HG03342 (cell line): ENCODE measurements around the gene RBM14.
"Not testable (repeated sequence)": the region's sequence is repeated elsewhere in the genome, so short reads cannot be mapped to it uniquely, and the experiment has no call there.

ENCODE experiments used
- ATAC-seq: cut with Tn5 transposase; IDR thresholded peaks from one replicate; pipeline ENCODE4 v1.9.1; 2021; ENCODE audit warnings: mild to moderate bottlenecking, moderate library complexity; ENCODE audit not compliant: unreplicated experiment

The RBM14 gene

DNA sequence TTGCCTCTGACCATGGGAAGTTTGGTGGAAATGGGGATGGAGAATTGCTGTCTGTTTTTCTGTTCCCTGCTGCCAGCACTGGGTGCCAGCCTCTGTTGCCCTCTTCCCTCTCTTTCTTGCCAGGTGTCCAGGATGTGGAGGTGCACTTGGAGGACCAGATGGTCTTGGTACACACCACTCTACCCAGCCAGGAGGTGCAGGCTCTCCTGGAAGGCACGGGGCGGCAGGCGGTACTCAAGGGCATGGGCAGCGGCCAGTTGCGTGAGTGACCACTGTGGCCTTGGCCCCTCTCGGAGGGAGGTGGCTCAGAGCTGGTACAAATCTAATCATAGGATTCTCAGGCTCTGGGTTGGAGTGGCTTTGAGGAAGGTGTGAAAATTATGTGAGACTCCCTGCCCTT, 17.4 kb upstream of the RBM14 start:
- no peak for ATAC-seq

DNA sequence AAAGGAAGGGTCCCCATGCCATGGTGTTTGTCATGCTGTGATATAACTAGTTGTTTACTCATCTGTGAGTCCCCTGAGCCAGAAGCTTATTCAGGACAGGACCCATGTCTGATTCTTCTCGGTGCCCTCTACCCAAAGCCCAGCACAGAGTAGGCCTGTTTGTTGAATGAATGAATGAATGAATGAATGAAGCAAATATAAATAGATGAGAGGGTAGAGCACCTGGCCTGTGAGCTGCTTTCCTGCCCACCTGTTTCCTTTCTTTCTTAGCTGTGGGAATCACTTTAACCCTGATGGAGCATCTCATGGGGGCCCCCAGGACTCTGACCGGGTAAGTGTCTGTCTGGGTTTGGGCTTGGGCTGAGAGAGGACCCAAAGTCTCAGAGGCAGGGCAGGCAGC, 16.2 kb upstream of the RBM14 start:
- no peak for ATAC-seq

- no peak for ATAC-seq
Measured at GRCh38 chr11:66600631-66601233, 15.7 kb upstream of the RBM14 start.

- ATAC-seq = no peak
Measured at GRCh38 chr11:66603072-66603471, 13.4 kb upstream of the RBM14 start.

DNA sequence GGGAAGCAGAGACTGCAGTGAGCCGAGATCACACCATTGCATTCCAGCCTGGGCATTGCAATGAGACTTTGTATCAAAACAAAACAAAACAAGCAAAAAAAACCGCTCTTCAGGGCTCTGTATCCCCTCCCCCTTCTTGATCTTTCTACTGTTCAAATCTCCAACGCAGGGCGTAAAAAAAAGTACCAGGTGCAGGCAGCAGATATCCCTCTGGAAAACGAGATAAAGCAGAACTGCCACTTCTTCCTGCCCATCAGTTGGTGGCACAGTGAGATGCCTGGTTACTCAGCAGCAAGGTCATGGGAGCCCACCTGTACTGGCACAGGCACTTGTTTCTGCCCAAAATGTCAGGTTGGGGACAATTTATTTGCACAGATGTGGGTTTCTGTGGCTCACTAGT, 12.3 kb upstream of the RBM14 start:
- no peak for ATAC-seq

GRCh38 chr11:66606608-66607007, 9.8 kb upstream of the RBM14 start:
- ATAC-seq = not testable (repeated sequence)

GRCh38 chr11:66607126-66607834, 9.2 kb upstream of the RBM14 start:
- ATAC-seq = no peak

DNA sequence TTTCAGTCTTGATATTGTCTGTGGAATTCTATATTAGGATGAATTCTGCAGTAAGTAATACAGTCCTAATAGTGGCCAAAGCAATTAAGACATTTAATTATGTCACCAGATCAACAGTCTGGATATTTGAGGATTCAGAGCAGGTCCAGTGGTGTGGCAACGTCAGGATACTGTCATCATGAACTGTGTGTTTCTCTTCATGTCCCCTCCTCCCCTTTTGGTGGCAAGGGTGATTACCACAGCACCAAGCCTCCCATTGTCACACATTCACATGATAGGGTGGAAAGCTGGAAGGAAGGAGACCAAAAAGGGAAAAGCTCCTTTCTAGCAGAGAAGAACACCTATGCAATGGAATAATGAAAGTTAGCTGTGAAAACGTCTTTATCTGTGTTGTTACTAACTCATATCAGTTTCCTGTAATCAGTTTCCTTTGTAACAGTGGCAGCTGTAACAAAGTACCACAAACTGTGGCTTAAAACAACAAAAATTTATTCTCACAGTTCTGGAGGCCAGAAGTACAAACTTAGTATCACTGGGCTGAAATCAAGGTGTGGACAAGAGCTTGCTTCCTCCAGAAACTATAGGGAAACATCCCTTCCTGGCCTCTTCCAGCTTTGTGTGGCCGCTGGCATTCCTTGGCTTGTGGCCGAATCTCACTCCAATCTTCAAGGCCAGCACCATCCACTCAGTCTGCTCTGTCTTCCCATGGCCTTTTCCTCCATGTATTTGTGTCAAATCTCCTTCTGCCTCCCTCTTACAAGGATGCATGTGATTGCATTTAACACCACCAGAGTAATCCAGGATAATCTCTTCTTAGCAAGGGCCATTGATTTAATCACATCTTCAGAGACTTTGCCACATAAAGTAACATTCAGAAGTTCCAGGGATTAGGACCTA, 6.5 kb upstream of the RBM14 start:
- no peak for ATAC-seq

- ATAC-seq = no peak
Measured at GRCh38 chr11:66612458-66612857, 4.0 kb upstream of the RBM14 start.

- no peak for ATAC-seq
Measured at GRCh38 chr11:66614073-66614472, 2.4 kb upstream of the RBM14 start.

GRCh38 chr11:66617155-66617834, 865 bp downstream of the RBM14 start:
- no peak for ATAC-seq

DNA sequence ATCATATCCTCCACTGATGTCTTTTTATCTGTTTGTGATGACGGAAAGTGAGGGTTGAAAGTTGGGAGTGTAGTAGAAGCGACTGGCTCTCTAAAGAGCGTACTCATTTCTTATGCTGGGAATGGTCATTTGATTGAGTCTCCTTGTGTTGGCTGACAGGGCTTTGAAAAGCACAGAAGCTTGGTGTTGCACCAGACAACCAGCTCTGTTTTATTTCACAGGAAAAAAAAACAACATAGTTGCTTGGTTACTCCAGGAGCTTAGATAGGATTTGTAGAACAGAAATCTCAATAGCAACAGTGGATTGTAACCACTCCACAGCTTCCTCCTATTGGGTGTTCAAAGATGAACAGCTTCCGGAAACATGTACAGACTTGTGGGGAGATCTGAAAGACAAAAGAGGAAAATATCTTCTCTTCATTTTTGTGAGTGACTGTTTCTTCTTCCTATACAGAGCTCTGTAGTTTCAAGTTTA, 2.7 kb downstream of the RBM14 start:
- ATAC-seq = no peak

DNA sequence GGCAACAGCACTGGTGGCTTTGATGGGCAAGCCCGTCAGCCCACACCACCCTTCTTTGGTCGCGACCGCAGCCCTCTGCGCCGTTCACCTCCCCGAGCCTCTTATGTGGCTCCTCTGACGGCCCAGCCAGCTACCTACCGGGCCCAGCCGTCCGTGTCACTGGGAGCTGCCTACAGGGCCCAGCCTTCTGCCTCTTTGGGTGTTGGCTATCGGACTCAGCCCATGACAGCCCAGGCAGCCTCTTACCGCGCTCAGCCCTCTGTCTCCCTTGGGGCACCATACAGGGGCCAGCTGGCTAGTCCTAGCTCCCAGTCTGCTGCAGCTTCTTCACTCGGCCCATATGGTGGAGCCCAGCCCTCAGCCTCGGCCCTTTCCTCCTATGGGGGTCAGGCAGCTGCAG, 8.0 kb downstream of the RBM14 start:
- ATAC-seq = no peak

- ATAC-seq = no peak
Measured at GRCh38 chr11:66625041-66625751, 8.8 kb downstream of the RBM14 start.

GRCh38 chr11:66625752-66626149, 9.3 kb downstream of the RBM14 start:
- ATAC-seq = no peak

DNA sequence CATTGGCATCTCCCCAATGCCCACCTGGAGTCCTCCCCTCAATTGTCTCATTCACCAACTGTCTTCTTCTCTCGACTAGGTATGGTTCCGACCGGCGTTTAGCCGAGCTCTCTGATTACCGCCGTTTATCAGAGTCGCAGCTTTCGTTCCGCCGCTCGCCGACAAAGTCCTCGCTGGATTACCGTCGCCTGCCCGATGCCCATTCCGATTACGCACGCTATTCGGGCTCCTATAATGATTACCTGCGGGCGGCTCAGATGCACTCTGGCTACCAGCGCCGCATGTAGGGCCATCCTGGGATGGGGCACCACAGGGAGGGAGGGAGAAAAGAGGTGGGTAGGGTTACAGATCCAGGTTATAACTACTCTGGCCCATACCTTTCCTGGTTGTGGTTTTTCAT, 10.0 kb downstream of the RBM14 start:
- ATAC-seq = no peak

GRCh38 chr11:66626926-66627325, 10.5 kb downstream of the RBM14 start:
- no peak for ATAC-seq

- no peak for ATAC-seq
Measured at GRCh38 chr11:66628061-66628603, 11.7 kb downstream of the RBM14 start.

GRCh38 chr11:66629356-66629755, 12.9 kb downstream of the RBM14 start:
- no peak for ATAC-seq

DNA sequence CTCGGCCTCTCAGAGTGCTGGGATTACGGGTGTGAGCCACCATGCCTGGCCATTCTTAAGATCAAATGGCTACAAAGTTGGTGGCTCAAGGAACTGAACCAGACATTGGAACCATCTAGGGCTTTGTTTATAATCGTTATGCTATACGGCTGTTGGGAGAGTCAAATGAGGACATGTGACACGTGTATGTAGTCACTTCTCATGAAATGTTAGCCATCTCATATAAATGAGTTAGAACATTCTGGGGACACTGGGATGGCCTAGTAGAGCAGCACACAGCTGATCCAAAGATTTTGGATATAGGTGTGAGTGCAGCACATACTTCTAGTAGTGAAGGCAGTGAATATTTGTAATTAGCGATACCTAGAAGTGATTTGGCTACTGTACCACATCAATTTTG, 15.5 kb downstream of the RBM14 start:
- no peak for ATAC-seq
